K562 (cell line): Measurements from ENCODE around the gene CBX8. TPM values are rescaled to one million over a fixed set of nuclear protein-coding genes. Genes with fewer than 3 reads are reported as not detected.
A peak's percentile ranks its signal among the peaks of the same experiment; 100 is the strongest.

Experiments used
- RCOR1 ChIP-seq, 2 experiments: IDR thresholded peaks; 2 replicates each; pipeline ENCODE4 v1.6.1; 2012; ENCODE audit warnings: low read depth in 2 of 2, low read length in 2 of 2, borderline replicate concordance in 1 of 2, improper control_type of control experiment in 1 of 2
- polyA plus RNA-seq, 8 experiments: library from polyadenylated mRNA; depleted of rRNA in 4 of 8; stranded (reverse) in 5 of 8; unstranded in 3 of 8; fragments of >200 nt; fragmentation: Nextera tagmentation in 2 of 8; fragmentation: Illumina TruSeq in 1 of 8; extraction: Ambion mirVana in 2 of 8; extraction: Trizol in 1 of 8; gene quantifications; 2 replicates each; pipeline versions ENCODE4 v1.2.1 to v1.2.3, GENCODE V29; 2011 to 2014; ENCODE audit warnings: inconsistent platforms in 1 of 8, missing spikeins in 1 of 8
- total RNA-seq, 7 experiments: library from RNA; depleted of rRNA in 6 of 7; stranded (reverse); fragments of >200 nt in 6 of 7; fragmentation: Illumina TruSeq in 2 of 7; extraction: Trizol in 2 of 7; gene quantifications; 2 replicates each; pipeline versions ENCODE4 v1.2.1 to v1.2.3, GENCODE V29; 2011 to 2021; ENCODE audit warnings: low replicate concordance in 1 of 7
- TF ChIP-seq, protein P1 (sequence below): fragments of 450-650 bp; formaldehyde crosslinking; IDR thresholded peaks from 2 replicates; pipeline ENCODE4 v1.4.0; 2020; ENCODE audit warnings: mild to moderate bottlenecking, moderate library complexity
- TF ChIP-seq, protein P2 (sequence below): fragments of 250-450 bp; sonication (Bioruptor Pico); IDR thresholded peaks from 2 replicates; pipeline ENCODE4 v1.8.0; 2022; ENCODE audit warnings: moderate library complexity, mild to moderate bottlenecking, inconsistent platforms
- TF ChIP-seq, protein P3 (sequence below): fragments of 250-450 bp; sonication (Bioruptor Pico); IDR thresholded peaks from 2 replicates; pipeline ENCODE4 v1.4.0; 2020; ENCODE audit warnings: borderline replicate concordance
- TF ChIP-seq, protein P4 (sequence below): sonication (generic); formaldehyde crosslinking; IDR thresholded peaks from 2 replicates; pipeline ENCODE4 v1.8.0; 2023; ENCODE audit warnings: mild to moderate bottlenecking, missing genetic modification reagents

CBX8 gene
- total and polyA plus RNA-seq, 9 of the 15 experiments (the other 6 are each of a cell fraction or from before 2014, with no cell fraction given): 0.08 to 11.9 (median 2.6) TPM

DNA sequence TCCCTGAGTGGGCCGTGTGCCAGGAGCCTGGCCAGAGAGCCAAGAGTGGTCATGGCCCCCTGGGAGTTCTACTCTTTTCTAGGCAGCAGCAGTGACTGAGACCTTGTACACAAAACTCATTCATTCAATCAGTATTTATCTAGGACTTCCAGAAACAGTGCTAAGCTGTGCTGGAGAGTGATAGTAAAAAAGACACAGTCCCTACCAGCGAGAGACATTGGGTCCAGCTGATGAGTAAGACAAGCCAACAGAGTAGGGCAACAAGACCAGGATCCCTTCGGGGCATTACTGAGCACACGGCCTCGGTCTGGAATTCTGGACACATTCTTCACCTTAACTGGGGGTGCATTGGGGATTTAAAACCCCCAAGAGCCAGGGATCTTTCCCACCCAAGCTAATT lies 22.2 kb upstream of the CBX8 start (continued):
- TF ChIP-seq, protein P1, sequence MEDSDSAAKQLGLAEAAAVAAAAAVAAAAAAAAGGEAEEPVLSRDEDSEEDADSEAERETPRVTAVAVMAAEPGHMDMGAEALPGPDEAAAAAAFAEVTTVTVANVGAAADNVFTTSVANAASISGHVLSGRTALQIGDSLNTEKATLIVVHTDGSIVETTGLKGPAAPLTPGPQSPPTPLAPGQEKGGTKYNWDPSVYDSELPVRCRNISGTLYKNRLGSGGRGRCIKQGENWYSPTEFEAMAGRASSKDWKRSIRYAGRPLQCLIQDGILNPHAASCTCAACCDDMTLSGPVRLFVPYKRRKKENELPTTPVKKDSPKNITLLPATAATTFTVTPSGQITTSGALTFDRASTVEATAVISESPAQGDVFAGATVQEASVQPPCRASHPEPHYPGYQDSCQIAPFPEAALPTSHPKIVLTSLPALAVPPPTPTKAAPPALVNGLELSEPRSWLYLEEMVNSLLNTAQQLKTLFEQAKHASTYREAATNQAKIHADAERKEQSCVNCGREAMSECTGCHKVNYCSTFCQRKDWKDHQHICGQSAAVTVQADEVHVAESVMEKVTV (CRISPR knock-in tag): no peak
- peak in 1 of 2 experiments; percentile 71; a peak in 1 of 4 replicates for TF ChIP-seq RCOR1 (IDR thresholded peaks at IDR 0.05; ENCODE audit: borderline replicate concordance in 1 of 2, low read depth in 2 of 2, low read length in 2 of 2)
- TF ChIP-seq, protein P2, sequence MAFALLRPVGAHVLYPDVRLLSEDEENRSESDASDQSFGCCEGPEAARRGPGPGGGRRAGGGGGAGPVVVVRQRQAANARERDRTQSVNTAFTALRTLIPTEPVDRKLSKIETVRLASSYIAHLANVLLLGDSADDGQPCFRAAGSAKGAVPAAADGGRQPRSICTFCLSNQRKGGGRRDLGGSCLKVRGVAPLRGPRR (CRISPR knock-in tag): no peak
- TF ChIP-seq, protein P3, sequence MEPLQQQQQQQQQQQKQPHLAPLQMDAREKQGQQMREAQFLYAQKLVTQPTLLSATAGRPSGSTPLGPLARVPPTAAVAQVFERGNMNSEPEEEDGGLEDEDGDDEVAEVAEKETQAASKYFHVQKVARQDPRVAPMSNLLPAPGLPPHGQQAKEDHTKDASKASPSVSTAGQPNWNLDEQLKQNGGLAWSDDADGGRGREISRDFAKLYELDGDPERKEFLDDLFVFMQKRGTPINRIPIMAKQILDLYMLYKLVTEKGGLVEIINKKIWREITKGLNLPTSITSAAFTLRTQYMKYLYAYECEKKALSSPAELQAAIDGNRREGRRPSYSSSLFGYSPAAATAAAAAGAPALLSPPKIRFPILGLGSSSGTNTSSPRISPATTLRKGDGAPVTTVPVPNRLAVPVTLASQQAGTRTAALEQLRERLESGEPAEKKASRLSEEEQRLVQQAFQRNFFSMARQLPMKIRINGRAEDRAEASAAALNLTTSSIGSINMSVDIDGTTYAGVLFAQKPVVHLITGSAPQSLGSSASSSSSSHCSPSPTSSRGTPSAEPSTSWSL (CRISPR knock-in tag): no peak
- TF ChIP-seq, protein P4, sequence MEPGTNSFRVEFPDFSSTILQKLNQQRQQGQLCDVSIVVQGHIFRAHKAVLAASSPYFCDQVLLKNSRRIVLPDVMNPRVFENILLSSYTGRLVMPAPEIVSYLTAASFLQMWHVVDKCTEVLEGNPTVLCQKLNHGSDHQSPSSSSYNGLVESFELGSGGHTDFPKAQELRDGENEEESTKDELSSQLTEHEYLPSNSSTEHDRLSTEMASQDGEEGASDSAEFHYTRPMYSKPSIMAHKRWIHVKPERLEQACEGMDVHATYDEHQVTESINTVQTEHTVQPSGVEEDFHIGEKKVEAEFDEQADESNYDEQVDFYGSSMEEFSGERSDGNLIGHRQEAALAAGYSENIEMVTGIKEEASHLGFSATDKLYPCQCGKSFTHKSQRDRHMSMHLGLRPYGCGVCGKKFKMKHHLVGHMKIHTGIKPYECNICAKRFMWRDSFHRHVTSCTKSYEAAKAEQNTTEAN (CRISPR knock-in tag): no peak
